Omental fat pad (tissue), 4 donors: ENCODE data around the gene DLGAP1. TPM values are rescaled to one million over a fixed set of nuclear protein-coding genes. Genes with fewer than 3 reads are reported as not detected.
A peak's percentile ranks its signal among the peaks of the same experiment; 100 is the strongest.

Source experiments
- ATAC-seq: fragments of 150-250 bp; one replicate; pipeline ENCODE4 v1.9.1; 2016; ENCODE audit warnings: mild to moderate bottlenecking, moderate library complexity; ENCODE audit not compliant: low FRiP score
- DNase-seq: peaks from one replicate; pipeline ENCODE4 v3.0.0-alpha.2; 2019; ENCODE audit warnings: low spot score
- CTCF ChIP-seq, 3 donors: fragments of 450-650 bp; IDR thresholded peaks; one replicate each; pipeline ENCODE4 v1.5.1; 2016 to 2017; ENCODE audit warnings: antibody characterized with exemption in 3 of 3, mild to moderate bottlenecking in 3 of 3, moderate library complexity in 2 of 3
- total RNA-seq, 4 donors: library from RNA; depleted of rRNA; stranded (reverse); fragments of >200 nt; gene quantifications; one replicate each; pipeline ENCODE4 v1.1.0, GENCODE V29; 2016

The DLGAP1 gene
- total RNA-seq, 4 donors from 2014 or later: 1.5 to 8.0 (median 5.4) TPM

DNA sequence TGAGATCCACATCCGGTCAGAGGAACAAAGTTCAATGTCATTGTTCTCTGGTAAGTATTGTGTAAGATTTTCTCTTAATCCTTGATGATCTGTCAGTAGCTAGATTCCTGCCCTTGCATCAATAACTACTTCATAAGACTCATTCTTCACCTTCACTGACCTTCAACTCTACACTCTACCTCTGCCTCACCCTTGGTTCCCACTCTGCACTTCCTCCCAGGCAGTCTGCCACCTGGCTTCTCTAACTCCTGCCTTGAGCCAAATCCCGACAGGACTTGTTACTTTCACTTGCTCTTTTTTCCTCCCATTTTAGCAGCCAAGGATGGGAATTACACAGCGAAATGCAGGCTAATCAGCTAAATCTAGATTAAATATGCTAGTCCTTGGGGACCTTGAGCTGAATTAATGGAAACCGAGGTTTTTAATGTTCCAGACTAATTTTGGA is 190.7 kb downstream of the DLGAP1 start:
- ATAC-seq (peak; percentile 57), DNase-seq (no peak)
- no peak for TF ChIP-seq CTCF (IDR thresholded peaks at IDR 0.05)

- no peak for ATAC-seq
- TF ChIP-seq CTCF (IDR thresholded peaks at IDR 0.05): no peak
- no peak for DNase-seq
Measured at GRCh38 chr18:4260107-4260506, 195.0 kb downstream of the DLGAP1 start.

GRCh38 chr18:4256766-4257417 is 198.2 kb downstream of the DLGAP1 start:
- no peak for ATAC-seq
- TF ChIP-seq CTCF (IDR thresholded peaks at IDR 0.05): no peak
- no peak for DNase-seq

- DNase-seq (no peak), ATAC-seq (no peak)
- TF ChIP-seq CTCF (IDR thresholded peaks at IDR 0.05): no peak
Measured at GRCh38 chr18:4254840-4255239, 200.3 kb downstream of the DLGAP1 start.

- DNase-seq (no peak), ATAC-seq (no peak)
- no peak for TF ChIP-seq CTCF (IDR thresholded peaks at IDR 0.05)
Measured at GRCh38 chr18:4252829-4253228, 202.3 kb downstream of the DLGAP1 start.

GRCh38 chr18:4251873-4252272 is 203.2 kb downstream of the DLGAP1 start:
- DNase-seq (no peak), ATAC-seq (no peak)
- TF ChIP-seq CTCF (IDR thresholded peaks at IDR 0.05): no peak

DNA sequence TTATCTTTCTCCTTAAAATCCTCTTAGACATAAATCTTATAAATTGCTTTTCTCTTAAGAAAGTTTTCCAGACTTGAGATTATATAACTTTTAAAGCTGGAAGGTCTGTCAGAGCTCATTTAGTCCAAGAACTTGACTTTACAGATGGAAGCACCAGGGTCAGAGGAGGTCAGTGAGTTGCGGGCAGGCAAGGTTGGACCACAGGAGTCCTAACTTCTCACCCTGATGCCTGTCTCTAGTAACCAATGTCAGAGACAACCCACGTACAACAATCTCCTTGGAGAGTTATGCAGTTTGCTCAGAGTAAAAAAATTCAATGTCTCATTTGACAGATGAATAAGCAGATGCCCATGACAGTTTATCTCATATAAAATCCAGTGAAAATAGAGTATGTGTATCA is 203.9 kb downstream of the DLGAP1 start:
- DNase-seq: no peak
- no peak for ATAC-seq
- TF ChIP-seq CTCF (IDR thresholded peaks at IDR 0.05): no peak
